Prostate gland (tissue), 2 donors: Measurements from ENCODE around the gene NXN.

ENCODE experiments used
- CTCF ChIP-seq, 4 experiments: fragments of 200-600 bp in 2 of 4; fragments of 450-650 bp in 2 of 4; sonication (generic) in 2 of 4; IDR thresholded peaks; 1 replicate in 3 of 4; 2 replicates in 1 of 4; pipeline ENCODE4 v1.5.1; 2016 to 2019; ENCODE audit warnings: antibody characterized with exemption in 4 of 4, mild to moderate bottlenecking in 2 of 4, moderate library complexity in 2 of 4
- POLR2A ChIP-seq: fragments of 450-650 bp; IDR thresholded peaks from one replicate; pipeline ENCODE4 v1.6.1; 2016; ENCODE audit warnings: antibody characterized with exemption, mild to moderate bottlenecking
- POLR2AphosphoS5 ChIP-seq: sonication (generic); formaldehyde crosslinking; IDR thresholded peaks from one replicate; pipeline ENCODE4 v1.6.1; 2017; ENCODE audit warnings: antibody characterized with exemption

DNA sequence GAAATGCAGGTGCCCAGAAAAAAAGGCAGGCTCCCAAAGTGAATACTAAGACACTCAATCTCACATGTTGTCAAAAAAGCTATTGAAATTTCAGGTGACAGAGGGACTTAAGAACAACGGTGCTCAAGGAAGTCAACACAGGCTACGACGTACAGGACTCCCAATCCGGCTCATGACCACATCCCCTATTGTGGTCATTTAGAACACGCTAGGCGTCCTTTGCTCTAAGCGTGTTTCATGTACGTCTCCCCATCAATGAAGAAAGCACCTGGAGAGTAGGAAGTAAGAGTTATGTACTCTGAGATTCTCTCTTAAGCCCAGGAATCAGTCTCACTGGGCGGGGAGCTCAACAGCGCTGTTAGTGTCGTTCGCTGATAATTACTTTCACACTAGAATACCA is 103.3 kb downstream of the NXN start:
- TF ChIP-seq POLR2A (no peak), CTCF (IDR thresholded peaks at IDR 0.05) (no peak), POLR2AphosphoS5 (no peak)
